Measurements from ENCODE around the gene CD79B.

GRCh38 chr17:63919311-63919723 lies 12.8 kb downstream of the CD79B start:
- no peak for TF ChIP-seq GATA2 (IDR thresholded peaks at IDR 0.05; ENCODE audit: low read depth, low read length)
- TF ChIP-seq GATA3 (IDR thresholded peaks at IDR 0.05; ENCODE audit: low read depth, low read length), result no peak

Data from SH-SY5Y (cell line).